ENCODE results near the gene VPS51.

VPS51 gene

GRCh38 chr11:65095974-65096806 lies at the start of gene VPS51:
VPS51 (plus strand) TSS chr11:65096214; CDS start chr11:65096251, 37 bp downstream.
- DNase-seq = peak; percentile 85

DNA sequence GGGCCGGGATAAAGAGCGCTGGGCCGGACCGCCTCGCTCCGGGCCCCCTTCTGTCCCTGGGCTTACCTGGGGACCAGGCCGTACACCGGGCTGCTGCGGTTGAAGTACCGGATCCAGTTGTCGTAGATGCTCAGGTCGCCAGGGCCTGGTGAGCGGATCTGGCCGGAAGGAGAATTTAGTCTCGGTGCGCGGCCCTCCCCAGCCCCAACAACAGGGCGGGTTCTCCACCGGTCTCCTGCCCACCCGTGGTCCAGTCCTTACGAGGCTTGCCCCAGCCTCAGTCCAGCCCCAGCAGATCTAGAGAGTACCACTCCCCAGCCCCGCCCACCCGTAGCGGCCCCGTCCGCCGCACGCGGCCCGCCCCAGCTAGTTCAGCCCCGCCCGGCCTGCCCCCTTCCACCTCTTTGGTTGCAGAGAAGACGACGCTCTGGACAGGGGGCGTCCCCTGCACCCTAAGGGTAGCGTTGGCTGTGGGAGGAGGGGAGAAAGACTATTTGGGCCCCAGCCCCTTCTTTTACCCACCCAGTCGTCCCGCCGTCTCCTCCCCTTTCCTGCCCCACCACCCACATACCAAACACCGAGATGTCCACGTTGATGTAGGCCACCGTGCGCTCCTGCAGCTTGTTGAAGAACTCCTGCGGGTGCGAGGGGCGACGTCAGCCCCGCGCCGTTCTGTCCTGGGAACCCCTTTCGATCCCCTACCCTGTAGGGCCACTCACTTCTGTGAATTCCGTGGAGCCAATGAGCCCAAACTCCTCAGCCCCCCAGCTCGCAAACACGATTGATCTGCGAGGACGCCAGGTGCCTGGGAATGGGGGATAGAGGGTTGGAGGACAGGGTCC lies 48.2 kb upstream of the VPS51 start:
- no peak for DNase-seq

- no peak for DNase-seq
Measured at GRCh38 chr11:65051398-65051858, 44.6 kb upstream of the VPS51 start.

- no peak for DNase-seq
Measured at GRCh38 chr11:65053827-65054508, 42.0 kb upstream of the VPS51 start.

GRCh38 chr11:65055538-65055937 lies 40.5 kb upstream of the VPS51 start:
- no peak for DNase-seq

GRCh38 chr11:65056999-65057398 lies 39.0 kb upstream of the VPS51 start:
- DNase-seq = no peak

GRCh38 chr11:65057526-65057925 lies 38.5 kb upstream of the VPS51 start:
- DNase-seq = no peak

- DNase-seq = no peak
Measured at GRCh38 chr11:65058012-65058411, 38.0 kb upstream of the VPS51 start.

DNA sequence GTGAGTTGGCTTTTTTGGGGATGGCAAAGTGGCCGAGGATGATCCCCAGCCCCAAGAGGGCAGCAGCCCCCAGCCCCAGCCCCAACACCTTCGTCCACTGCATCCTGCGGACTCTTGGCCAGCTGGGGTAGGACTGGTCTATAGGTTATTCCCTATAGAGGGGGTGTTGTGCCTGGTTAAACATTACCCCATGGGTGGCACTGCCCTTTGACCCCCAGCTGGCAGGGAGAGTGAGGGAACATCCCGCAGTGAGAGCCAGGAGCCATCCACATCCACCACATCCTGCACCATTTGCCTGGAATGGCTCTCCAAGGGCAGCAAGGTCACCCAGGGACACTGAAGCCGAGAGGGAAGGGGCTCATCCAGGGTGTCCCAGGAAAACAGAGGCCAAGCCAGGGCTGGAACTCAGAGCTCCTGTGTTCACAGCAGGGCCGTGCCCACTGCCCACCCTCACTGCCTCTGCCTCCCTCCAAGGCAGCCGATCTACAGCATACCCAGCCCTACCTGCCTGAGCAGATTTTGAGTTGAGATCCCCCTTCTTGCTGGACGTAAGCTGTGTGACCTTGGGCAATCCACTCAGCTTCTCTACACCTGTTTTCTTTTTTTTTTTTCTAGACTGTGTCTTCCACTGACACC lies 37.5 kb upstream of the VPS51 start, which contains the start of gene NAALADL1:
Gene NAALADL1, minus strand, starts transcription at position 135 of the 636 bp plus-strand sequence. Its CDS starts 32 bp downstream, at position 103.
- no peak for DNase-seq

GRCh38 chr11:65059523-65059922 lies 36.5 kb upstream of the VPS51 start:
- DNase-seq = no peak

DNA sequence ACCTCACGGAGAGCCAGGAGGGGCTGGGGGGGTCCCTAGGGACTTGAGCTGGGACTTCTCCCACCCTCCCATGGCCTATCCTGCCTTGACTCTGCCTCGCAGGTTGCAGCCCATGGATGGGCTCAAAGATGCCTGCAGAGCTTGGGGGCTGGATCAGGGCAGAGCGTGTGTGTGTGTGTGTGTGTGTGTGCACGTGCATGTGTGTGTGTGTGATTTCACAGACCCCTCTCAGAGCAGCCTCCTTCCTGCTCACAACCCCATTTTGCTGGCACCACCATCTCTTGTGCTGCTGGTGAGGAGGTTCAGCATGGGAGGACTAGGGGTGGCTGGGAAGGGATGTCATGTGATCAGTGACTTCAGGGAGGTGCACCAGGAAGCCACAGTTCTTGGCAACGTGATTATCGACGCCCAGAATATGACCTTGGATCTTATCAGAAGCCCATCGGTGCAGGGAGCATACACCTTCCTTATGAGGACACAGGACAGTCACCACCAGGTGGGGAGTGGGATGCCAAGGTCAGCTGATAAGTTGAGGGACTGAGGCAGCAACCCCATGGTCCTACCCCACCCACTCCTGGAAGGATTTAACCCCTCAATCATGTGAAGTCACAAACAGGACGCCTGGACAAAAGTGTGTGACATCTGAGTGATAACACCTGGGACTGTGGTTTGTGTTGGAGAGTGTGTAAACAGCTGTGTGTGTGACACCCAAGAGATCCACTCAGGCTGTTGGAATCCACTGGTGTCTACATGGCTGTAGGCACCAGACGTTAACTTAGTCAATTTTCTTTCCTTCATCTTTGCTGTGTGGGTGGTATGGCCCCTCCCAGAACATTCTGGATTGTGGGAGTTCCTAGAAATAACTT lies 35.8 kb upstream of the VPS51 start:
- DNase-seq = no peak

- DNase-seq = no peak
Measured at GRCh38 chr11:65060913-65061408, 35.1 kb upstream of the VPS51 start.

GRCh38 chr11:65063532-65063931 lies 32.5 kb upstream of the VPS51 start:
- DNase-seq = no peak

GRCh38 chr11:65064847-65065240 lies 31.2 kb upstream of the VPS51 start:
- DNase-seq = no peak

DNA sequence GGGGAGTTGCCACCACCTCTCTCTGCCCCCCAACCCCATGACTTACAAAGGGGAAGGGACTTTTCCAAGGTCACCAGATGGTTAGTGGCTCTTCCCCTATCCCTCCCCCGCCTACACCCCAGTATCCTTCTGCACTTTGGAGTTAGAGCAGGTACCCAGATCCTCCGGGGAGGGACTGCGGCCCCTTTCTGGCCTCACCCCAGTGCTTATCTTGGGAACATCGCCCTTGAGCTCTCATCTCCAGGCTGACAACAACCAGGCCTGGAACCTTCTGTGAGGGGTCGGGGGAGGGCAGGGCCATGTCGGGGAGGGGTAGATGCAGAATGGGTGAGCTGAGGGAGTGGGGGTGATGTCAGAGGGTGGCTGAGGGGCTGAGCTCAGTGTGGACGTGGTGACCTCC lies 30.2 kb upstream of the VPS51 start:
- no peak for DNase-seq

GRCh38 chr11:65066315-65066714 lies 29.7 kb upstream of the VPS51 start:
- DNase-seq = no peak

DNA sequence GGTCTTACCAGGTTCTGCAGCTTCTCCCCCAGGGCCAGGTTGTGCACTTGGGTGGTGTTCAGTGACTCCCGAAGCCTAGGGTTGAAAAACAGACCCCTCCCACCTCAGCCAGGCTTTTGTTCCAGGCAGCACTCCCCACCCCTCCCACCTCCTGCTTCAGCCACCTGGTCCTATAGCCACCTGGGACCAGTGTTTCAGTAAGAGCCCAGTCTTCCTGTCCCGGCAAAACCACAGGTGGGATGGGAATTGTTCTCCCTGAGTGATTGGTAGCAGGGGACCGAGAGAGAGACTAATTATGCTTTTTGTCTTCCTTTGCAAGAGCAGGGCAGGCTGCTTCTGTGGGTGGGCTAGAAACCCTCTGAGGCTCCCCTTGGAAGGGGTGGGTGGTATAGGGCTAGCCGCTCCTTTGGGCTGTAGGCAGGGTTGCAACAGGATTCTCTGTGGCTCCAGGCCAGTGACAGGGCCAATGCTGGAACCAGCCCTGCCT lies 29.2 kb upstream of the VPS51 start:
- DNase-seq = no peak

DNA sequence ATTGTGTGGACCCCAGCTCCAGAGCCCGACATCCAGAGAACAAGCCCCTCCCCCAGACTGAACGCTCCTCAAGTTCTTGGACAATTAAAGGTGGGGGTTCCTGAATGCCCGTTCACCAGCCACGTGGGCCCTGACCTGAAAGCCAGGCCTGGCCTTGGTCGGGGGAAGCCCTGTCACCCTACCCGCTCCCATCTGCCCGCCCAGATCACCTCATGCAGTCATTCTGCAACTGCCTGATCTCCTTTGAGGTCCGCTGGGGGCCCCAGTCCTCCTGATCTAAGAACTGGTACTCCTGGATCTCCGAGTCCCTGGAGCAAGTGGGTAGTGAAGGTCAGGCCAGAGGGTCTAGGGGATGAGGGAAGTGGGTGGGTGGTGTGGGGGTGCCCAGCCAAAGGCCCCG lies 28.6 kb upstream of the VPS51 start:
- no peak for DNase-seq

- DNase-seq = no peak
Measured at GRCh38 chr11:65069217-65069616, 26.8 kb upstream of the VPS51 start.

- no peak for DNase-seq
Measured at GRCh38 chr11:65071907-65072630, 23.9 kb upstream of the VPS51 start.

DNA sequence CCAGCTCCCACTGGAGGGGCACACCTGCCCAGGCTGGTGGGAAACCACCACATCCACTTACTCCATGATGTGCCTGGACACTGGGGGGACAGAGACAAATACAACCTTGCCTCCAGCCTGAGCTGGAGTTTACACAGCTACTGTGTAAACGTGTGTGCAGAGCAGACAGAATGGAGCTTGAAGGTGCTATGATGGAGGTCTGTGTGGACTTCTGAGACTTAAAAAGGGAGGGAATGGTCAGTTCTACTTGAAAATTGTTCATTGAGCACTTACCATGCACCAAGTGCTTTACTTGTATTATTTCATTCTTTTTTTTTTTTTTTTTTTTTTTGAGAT lies 23.4 kb upstream of the VPS51 start:
- no peak for DNase-seq
